Measurements from ENCODE around the gene FMNL2. TPM values are rescaled to one million over a fixed set of nuclear protein-coding genes. Genes with fewer than 3 reads are reported as not detected.
A peak's percentile ranks its signal among the peaks of the same experiment; 100 is the strongest.

The FMNL2 gene
- total RNA-seq, 1 experiment from 2014 or later: 50.8 TPM

- in situ Hi-C loops (cut with HindIII; ENCODE audit: low pct_unique_long_range_greater_than_20kb, low sequenced_read_pairs): no loop called here
- DNase-seq (ENCODE audit: low read depth, low spot score): no peak
Measured at GRCh38 chr2:152637251-152637650, 302.3 kb downstream of the FMNL2 start.

GRCh38 chr2:152638056-152638455 is 303.1 kb downstream of the FMNL2 start:
- in situ Hi-C loops (cut with HindIII; ENCODE audit: low pct_unique_long_range_greater_than_20kb, low sequenced_read_pairs): no loop called here
- DNase-seq (ENCODE audit: low read depth, low spot score): no peak

GRCh38 chr2:152638590-152638989 is 303.6 kb downstream of the FMNL2 start:
- DNase-seq (ENCODE audit: low read depth, low spot score): no peak
- in situ Hi-C loops (cut with HindIII; ENCODE audit: low pct_unique_long_range_greater_than_20kb, low sequenced_read_pairs): no loop called here

GRCh38 chr2:152644189-152644873 is 309.4 kb downstream of the FMNL2 start:
- DNase-seq (ENCODE audit: low read depth, low spot score): no peak
- in situ Hi-C loops (cut with HindIII; ENCODE audit: low pct_unique_long_range_greater_than_20kb, low sequenced_read_pairs): no loop called here

GRCh38 chr2:152646264-152646663 is 311.3 kb downstream of the FMNL2 start:
- in situ Hi-C loops (cut with HindIII; ENCODE audit: low pct_unique_long_range_greater_than_20kb, low sequenced_read_pairs): no loop called here
- DNase-seq (ENCODE audit: low read depth, low spot score): no peak

- in situ Hi-C loops (cut with HindIII; ENCODE audit: low pct_unique_long_range_greater_than_20kb, low sequenced_read_pairs): no loop called here
- peak; percentile 58 for DNase-seq (ENCODE audit: low read depth, low spot score)
Measured at GRCh38 chr2:152646775-152647174, 311.8 kb downstream of the FMNL2 start.

- peak; percentile 10 for DNase-seq (ENCODE audit: low read depth, low spot score)
- in situ Hi-C loops (cut with HindIII; ENCODE audit: low pct_unique_long_range_greater_than_20kb, low sequenced_read_pairs): no loop called here
Measured at GRCh38 chr2:152647552-152647951, 312.6 kb downstream of the FMNL2 start.

GRCh38 chr2:152648336-152648735 is 313.4 kb downstream of the FMNL2 start:
- in situ Hi-C loops (cut with HindIII; ENCODE audit: low pct_unique_long_range_greater_than_20kb, low sequenced_read_pairs): no loop called here
- peak; percentile 32 for DNase-seq (ENCODE audit: low read depth, low spot score)

GRCh38 chr2:152649997-152650396 is 315.0 kb downstream of the FMNL2 start:
- in situ Hi-C loops (cut with HindIII; ENCODE audit: low pct_unique_long_range_greater_than_20kb, low sequenced_read_pairs): no loop called here
- no peak for DNase-seq (ENCODE audit: low read depth, low spot score)

GRCh38 chr2:152650768-152651371 is 315.9 kb downstream of the FMNL2 start:
- in situ Hi-C loops (cut with HindIII; ENCODE audit: low pct_unique_long_range_greater_than_20kb, low sequenced_read_pairs): no loop called here
- no peak for DNase-seq (ENCODE audit: low read depth, low spot score)

GRCh38 chr2:152651834-152652233 is 316.9 kb downstream of the FMNL2 start:
- in situ Hi-C loops (cut with HindIII; ENCODE audit: low pct_unique_long_range_greater_than_20kb, low sequenced_read_pairs): no loop called here
- no peak for DNase-seq (ENCODE audit: low read depth, low spot score)

- in situ Hi-C loops (cut with HindIII; ENCODE audit: low pct_unique_long_range_greater_than_20kb, low sequenced_read_pairs): no loop called here
- DNase-seq (ENCODE audit: low read depth, low spot score): no peak
Measured at GRCh38 chr2:152655880-152656279, 320.9 kb downstream of the FMNL2 start.

- DNase-seq (ENCODE audit: low read depth, low spot score): no peak
- in situ Hi-C loops (cut with HindIII; ENCODE audit: low pct_unique_long_range_greater_than_20kb, low sequenced_read_pairs): no loop called here
Measured at GRCh38 chr2:152657043-152657442, 322.1 kb downstream of the FMNL2 start.

GRCh38 chr2:152658221-152658620 is 323.2 kb downstream of the FMNL2 start:
- in situ Hi-C loops (cut with HindIII; ENCODE audit: low pct_unique_long_range_greater_than_20kb, low sequenced_read_pairs): no loop called here

GRCh38 chr2:152661076-152661475 is 326.1 kb downstream of the FMNL2 start:
- DNase-seq (ENCODE audit: low read depth, low spot score): no peak
- in situ Hi-C loops (cut with HindIII; ENCODE audit: low pct_unique_long_range_greater_than_20kb, low sequenced_read_pairs): no loop called here

More at GRCh38 chr2:152658221-152658620, 323.2 kb downstream of the FMNL2 start:
- DNase-seq (ENCODE audit: low read depth, low spot score): no peak

GRCh38 chr2:152664725-152665124 is 329.8 kb downstream of the FMNL2 start:
- DNase-seq (ENCODE audit: low read depth, low spot score): no peak
- in situ Hi-C loops (cut with HindIII; ENCODE audit: low pct_unique_long_range_greater_than_20kb, low sequenced_read_pairs): no loop called here

- in situ Hi-C loops (cut with HindIII; ENCODE audit: low pct_unique_long_range_greater_than_20kb, low sequenced_read_pairs): no loop called here
- DNase-seq (ENCODE audit: low read depth, low spot score): no peak
Measured at GRCh38 chr2:152674334-152674733, 339.4 kb downstream of the FMNL2 start.

- no peak for DNase-seq (ENCODE audit: low read depth, low spot score)
- in situ Hi-C loops (cut with HindIII; ENCODE audit: low pct_unique_long_range_greater_than_20kb, low sequenced_read_pairs): no loop called here
Measured at GRCh38 chr2:152676461-152676860, 341.5 kb downstream of the FMNL2 start.

GRCh38 chr2:152678808-152679207 is 343.8 kb downstream of the FMNL2 start:
- in situ Hi-C loops (cut with HindIII; ENCODE audit: low pct_unique_long_range_greater_than_20kb, low sequenced_read_pairs): no loop called here
- no peak for DNase-seq (ENCODE audit: low read depth, low spot score)

Measured in SK-MEL-5 (cell line).